GM23338 (cell line): Measurements from ENCODE around the gene BCORL1.

Experiments used
- CREB1 ChIP-seq: fragments of 250-450 bp; sonication (Bioruptor Pico); IDR thresholded peaks from 2 replicates; pipeline ENCODE4 v1.5.0; 2020; ENCODE audit warnings: low read depth, mild to moderate bottlenecking, moderate library complexity
- EZH2 ChIP-seq: fragments of 200-600 bp; sonication (generic); IDR thresholded peaks from one replicate; pipeline ENCODE4 v1.8.0; 2017; ENCODE audit warnings: antibody characterized with exemption, mild to moderate bottlenecking, low read depth; ENCODE audit not compliant: unreplicated experiment
- EZH2phosphoT487 ChIP-seq: fragments of 200-600 bp; sonication (generic); IDR thresholded peaks from one replicate; pipeline ENCODE4 v1.8.1; 2018; ENCODE audit warnings: antibody characterized with exemption; ENCODE audit not compliant: unreplicated experiment
- NANOG ChIP-seq: IDR thresholded peaks from 2 replicates; pipeline ENCODE4 v1.6.1; 2016; ENCODE audit warnings: antibody characterized with exemption, borderline replicate concordance
- POLR2AphosphoS5 ChIP-seq: IDR thresholded peaks from 2 replicates; pipeline ENCODE4 v1.6.1; 2016; ENCODE audit warnings: antibody characterized with exemption, low read depth
- STAT1 ChIP-seq: IDR thresholded peaks from one replicate; pipeline ENCODE4 v1.6.1; 2016; ENCODE audit warnings: antibody characterized with exemption; ENCODE audit not compliant: unreplicated experiment
- ZNF331 ChIP-seq: fragments of 250-450 bp; sonication (Bioruptor Pico); IDR thresholded peaks from 2 replicates; pipeline ENCODE4 v1.5.0; 2020; ENCODE audit warnings: low read depth, mild to moderate bottlenecking, moderate library complexity
- TF ChIP-seq, protein P1 (sequence below), 2 experiments: fragments of 200-600 bp in 1 of 2; sonication (generic) in 1 of 2; conservative IDR thresholded peaks; 2 replicates each; pipeline versions ENCODE4 v1.5.1 to v1.6.1; 2016 to 2017; ENCODE audit warnings: antibody characterized with exemption in 2 of 2, low read depth in 2 of 2, mild to moderate bottlenecking in 2 of 2, moderate library complexity in 1 of 2
- TF ChIP-seq, protein P2 (sequence below): IDR thresholded peaks from one replicate; pipeline ENCODE4 v1.6.1; 2018; ENCODE audit warnings: antibody characterized with exemption; ENCODE audit not compliant: unreplicated experiment

DNA sequence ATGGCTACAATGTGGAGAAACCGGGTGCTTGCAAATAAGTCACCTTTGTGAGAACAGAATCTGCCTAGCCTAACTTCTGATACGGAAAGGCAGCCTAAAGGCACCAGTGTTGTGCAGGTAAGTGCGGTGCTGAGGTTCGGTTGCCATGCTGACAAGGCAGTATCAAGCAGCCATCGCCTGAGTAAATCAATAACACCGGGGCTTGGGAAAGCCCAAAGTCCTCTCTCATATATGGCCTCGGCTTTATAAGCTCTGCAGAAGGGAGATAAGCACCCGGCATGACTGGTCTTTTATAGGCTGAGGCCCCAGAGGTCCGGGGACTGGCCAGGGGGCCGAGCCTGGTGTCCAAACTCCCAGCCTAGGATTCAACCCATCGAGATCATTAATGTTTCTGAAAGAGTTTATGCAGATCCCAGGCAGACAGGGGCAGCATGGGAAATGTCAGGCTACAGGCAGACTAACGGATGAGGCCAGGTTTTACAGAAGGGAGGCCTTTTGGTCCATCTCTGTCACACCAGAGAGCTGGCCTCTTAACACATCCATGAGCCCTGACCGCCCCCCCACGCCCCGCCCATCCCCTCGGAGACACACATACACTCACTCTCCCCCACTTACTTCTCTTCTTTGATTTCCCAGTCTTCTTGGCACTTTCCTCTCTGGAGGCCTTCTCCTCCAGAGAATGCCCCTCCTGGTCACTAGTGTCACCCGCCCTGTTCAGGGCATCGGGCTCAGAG is 89.3 kb downstream of the BCORL1 start:
- TF ChIP-seq NANOG: no peak
- TF ChIP-seq EZH2phosphoT487: no peak
- TF ChIP-seq ZNF331 (CRISPR knock-in tag): no peak
- TF ChIP-seq, protein P1, sequence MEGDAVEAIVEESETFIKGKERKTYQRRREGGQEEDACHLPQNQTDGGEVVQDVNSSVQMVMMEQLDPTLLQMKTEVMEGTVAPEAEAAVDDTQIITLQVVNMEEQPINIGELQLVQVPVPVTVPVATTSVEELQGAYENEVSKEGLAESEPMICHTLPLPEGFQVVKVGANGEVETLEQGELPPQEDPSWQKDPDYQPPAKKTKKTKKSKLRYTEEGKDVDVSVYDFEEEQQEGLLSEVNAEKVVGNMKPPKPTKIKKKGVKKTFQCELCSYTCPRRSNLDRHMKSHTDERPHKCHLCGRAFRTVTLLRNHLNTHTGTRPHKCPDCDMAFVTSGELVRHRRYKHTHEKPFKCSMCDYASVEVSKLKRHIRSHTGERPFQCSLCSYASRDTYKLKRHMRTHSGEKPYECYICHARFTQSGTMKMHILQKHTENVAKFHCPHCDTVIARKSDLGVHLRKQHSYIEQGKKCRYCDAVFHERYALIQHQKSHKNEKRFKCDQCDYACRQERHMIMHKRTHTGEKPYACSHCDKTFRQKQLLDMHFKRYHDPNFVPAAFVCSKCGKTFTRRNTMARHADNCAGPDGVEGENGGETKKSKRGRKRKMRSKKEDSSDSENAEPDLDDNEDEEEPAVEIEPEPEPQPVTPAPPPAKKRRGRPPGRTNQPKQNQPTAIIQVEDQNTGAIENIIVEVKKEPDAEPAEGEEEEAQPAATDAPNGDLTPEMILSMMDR (conservative IDR thresholded peaks at IDR 0.05; ENCODE audit: low read depth in 2 of 2): no peak
- no peak for TF ChIP-seq POLR2AphosphoS5
- no peak for TF ChIP-seq EZH2
- TF ChIP-seq, protein P2, sequence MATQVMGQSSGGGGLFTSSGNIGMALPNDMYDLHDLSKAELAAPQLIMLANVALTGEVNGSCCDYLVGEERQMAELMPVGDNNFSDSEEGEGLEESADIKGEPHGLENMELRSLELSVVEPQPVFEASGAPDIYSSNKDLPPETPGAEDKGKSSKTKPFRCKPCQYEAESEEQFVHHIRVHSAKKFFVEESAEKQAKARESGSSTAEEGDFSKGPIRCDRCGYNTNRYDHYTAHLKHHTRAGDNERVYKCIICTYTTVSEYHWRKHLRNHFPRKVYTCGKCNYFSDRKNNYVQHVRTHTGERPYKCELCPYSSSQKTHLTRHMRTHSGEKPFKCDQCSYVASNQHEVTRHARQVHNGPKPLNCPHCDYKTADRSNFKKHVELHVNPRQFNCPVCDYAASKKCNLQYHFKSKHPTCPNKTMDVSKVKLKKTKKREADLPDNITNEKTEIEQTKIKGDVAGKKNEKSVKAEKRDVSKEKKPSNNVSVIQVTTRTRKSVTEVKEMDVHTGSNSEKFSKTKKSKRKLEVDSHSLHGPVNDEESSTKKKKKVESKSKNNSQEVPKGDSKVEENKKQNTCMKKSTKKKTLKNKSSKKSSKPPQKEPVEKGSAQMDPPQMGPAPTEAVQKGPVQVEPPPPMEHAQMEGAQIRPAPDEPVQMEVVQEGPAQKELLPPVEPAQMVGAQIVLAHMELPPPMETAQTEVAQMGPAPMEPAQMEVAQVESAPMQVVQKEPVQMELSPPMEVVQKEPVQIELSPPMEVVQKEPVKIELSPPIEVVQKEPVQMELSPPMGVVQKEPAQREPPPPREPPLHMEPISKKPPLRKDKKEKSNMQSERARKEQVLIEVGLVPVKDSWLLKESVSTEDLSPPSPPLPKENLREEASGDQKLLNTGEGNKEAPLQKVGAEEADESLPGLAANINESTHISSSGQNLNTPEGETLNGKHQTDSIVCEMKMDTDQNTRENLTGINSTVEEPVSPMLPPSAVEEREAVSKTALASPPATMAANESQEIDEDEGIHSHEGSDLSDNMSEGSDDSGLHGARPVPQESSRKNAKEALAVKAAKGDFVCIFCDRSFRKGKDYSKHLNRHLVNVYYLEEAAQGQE: no peak
- no peak for TF ChIP-seq STAT1
- TF ChIP-seq CREB1 (CRISPR knock-in tag): no peak
